HEK293 (cell line): Measurements from ENCODE around the gene SF3B3.

Experiments
- CTCF ChIP-seq: fragments of 450-650 bp; formaldehyde crosslinking; IDR thresholded peaks from 2 replicates; pipeline ENCODE4 v1.5.1; 2016; ENCODE audit warnings: missing biosample characterization, missing genetic modification characterization
- HOXA7 ChIP-seq: sonication (generic); formaldehyde crosslinking; IDR thresholded peaks from 2 replicates; pipeline ENCODE4 v1.8.1; 2022; ENCODE audit warnings: missing genetic modification reagents, borderline replicate concordance
- PRDM4 ChIP-seq: fragments of 450-650 bp; formaldehyde crosslinking; IDR thresholded peaks from 2 replicates; pipeline ENCODE4 v1.5.1; 2017; ENCODE audit warnings: missing biosample characterization, missing genetic modification characterization
- ZNF121 ChIP-seq: fragments of 450-650 bp; formaldehyde crosslinking; IDR thresholded peaks from 2 replicates; pipeline ENCODE4 v1.5.1; 2016; ENCODE audit warnings: missing biosample characterization, missing genetic modification characterization
- ZNF16 ChIP-seq: fragments of 450-650 bp; formaldehyde crosslinking; IDR thresholded peaks from 2 replicates; pipeline ENCODE4 v1.5.1; 2016; ENCODE audit warnings: low read depth, missing biosample characterization, missing genetic modification characterization
- ZNF394 ChIP-seq: fragments of 450-650 bp; formaldehyde crosslinking; IDR thresholded peaks from 2 replicates; pipeline ENCODE4 v1.5.1; 2016; ENCODE audit warnings: missing biosample characterization, missing genetic modification characterization, mild to moderate bottlenecking, moderate library complexity, borderline replicate concordance
- TF ChIP-seq, protein P1 (sequence below): fragments of 450-650 bp; formaldehyde crosslinking; IDR thresholded peaks from 2 replicates; pipeline ENCODE4 v1.5.1; 2016; ENCODE audit warnings: missing biosample characterization, missing genetic modification characterization

DNA sequence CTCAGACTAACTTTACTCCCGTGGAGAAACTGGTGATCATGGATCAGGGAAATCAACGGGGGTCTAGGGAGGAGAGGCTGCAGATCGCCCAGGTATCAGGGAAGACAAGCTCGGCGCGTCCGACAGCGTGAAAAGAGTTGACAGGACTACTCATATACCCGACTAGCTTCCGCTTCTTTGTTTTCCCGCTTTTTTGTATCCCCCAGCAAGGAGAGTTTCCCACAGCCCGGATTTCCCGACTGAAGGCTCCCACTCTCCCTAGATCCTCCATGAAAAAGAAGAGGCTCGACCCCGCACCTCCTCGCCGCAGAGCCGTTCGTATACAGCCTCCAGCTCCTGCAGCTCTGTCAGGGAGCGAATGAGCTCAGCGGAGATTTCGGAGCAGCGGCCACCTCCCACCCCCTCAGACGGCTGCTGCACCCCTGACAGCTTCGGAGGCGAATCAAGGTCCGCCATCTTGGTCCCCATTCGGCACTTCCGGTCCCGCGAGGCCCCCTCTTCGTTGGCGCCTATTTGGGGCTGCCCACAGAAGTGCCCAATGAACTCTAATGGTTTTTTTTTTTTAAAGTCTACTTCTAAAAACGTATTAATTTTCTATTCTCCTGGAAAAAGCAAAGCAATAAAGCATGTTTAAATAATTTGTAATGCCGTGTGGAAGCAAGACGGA is 407 bp upstream of the SF3B3 start, which contains the start of gene COG4:
- no peak for TF ChIP-seq HOXA7
- no peak for TF ChIP-seq CTCF
- TF ChIP-seq PRDM4 = peak; percentile 14; the same call in 1 of the 2 replicates
- no peak for TF ChIP-seq ZNF16 (tag by site-specific recombination)
- TF ChIP-seq, protein P1, sequence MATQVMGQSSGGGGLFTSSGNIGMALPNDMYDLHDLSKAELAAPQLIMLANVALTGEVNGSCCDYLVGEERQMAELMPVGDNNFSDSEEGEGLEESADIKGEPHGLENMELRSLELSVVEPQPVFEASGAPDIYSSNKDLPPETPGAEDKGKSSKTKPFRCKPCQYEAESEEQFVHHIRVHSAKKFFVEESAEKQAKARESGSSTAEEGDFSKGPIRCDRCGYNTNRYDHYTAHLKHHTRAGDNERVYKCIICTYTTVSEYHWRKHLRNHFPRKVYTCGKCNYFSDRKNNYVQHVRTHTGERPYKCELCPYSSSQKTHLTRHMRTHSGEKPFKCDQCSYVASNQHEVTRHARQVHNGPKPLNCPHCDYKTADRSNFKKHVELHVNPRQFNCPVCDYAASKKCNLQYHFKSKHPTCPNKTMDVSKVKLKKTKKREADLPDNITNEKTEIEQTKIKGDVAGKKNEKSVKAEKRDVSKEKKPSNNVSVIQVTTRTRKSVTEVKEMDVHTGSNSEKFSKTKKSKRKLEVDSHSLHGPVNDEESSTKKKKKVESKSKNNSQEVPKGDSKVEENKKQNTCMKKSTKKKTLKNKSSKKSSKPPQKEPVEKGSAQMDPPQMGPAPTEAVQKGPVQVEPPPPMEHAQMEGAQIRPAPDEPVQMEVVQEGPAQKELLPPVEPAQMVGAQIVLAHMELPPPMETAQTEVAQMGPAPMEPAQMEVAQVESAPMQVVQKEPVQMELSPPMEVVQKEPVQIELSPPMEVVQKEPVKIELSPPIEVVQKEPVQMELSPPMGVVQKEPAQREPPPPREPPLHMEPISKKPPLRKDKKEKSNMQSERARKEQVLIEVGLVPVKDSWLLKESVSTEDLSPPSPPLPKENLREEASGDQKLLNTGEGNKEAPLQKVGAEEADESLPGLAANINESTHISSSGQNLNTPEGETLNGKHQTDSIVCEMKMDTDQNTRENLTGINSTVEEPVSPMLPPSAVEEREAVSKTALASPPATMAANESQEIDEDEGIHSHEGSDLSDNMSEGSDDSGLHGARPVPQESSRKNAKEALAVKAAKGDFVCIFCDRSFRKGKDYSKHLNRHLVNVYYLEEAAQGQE (tag by site-specific recombination) = no peak; the same call in 1 of the 2 replicates
- TF ChIP-seq ZNF121 = no peak
- TF ChIP-seq ZNF394 = no peak; the same call in 1 of the 2 replicates
